ENCODE measurements around the gene CYP21A2.
"Not testable (repeated sequence)": the region's sequence is repeated elsewhere in the genome, so short reads cannot be mapped to it uniquely, and the experiment has no call there.

CYP21A2 gene

GRCh38 chr6:32050562-32050961, 12.3 kb downstream of the CYP21A2 start:
- POLR2A ChIA-PET (ENCODE audit: low non-redundant PET) = no interaction called here
- CTCF ChIA-PET = no interaction called here
- no peak overlapping the region for H3K27ac ChIP-seq
- TF ChIP-seq, protein P1, sequence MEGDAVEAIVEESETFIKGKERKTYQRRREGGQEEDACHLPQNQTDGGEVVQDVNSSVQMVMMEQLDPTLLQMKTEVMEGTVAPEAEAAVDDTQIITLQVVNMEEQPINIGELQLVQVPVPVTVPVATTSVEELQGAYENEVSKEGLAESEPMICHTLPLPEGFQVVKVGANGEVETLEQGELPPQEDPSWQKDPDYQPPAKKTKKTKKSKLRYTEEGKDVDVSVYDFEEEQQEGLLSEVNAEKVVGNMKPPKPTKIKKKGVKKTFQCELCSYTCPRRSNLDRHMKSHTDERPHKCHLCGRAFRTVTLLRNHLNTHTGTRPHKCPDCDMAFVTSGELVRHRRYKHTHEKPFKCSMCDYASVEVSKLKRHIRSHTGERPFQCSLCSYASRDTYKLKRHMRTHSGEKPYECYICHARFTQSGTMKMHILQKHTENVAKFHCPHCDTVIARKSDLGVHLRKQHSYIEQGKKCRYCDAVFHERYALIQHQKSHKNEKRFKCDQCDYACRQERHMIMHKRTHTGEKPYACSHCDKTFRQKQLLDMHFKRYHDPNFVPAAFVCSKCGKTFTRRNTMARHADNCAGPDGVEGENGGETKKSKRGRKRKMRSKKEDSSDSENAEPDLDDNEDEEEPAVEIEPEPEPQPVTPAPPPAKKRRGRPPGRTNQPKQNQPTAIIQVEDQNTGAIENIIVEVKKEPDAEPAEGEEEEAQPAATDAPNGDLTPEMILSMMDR (conservative IDR thresholded peaks at IDR 0.05; ENCODE audit: low read depth) = no peak
- DNase-seq (ENCODE audit: low spot score) = no peak

DNA sequence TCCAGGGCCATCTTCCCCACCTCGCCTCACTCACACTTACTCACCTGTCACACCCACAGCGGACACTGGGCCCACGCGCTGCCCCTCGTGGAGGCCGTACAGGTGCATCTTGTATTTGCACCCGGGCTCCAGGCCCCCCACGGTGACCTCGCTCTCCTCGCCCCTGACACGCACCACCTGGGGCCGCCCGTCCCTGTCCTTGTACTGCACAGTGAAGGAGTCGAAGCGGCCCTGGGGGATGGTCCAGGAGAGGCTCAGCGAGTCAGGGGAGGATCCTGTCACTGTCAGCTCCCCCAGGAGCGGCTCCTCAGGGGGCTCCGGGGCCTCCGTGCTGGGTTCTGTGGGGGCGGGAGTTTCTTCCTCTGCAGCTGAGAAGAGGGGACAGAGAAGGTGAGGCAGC, 14.4 kb downstream of the CYP21A2 start:
- H3K27ac ChIP-seq; POLR2A ChIA-PET (ENCODE audit: low non-redundant PET); CTCF ChIA-PET; DNase-seq (ENCODE audit: low spot score): not testable (repeated sequence)

GRCh38 chr6:32053314-32053713, 15.1 kb downstream of the CYP21A2 start:
- H3K27ac ChIP-seq; POLR2A ChIA-PET (ENCODE audit: low non-redundant PET); DNase-seq (ENCODE audit: low spot score); CTCF ChIA-PET: not testable (repeated sequence)

- DNase-seq (ENCODE audit: low spot score); POLR2A ChIA-PET (ENCODE audit: low non-redundant PET); CTCF ChIA-PET; H3K27ac ChIP-seq: not testable (repeated sequence)
Measured at GRCh38 chr6:32055756-32056155, 17.5 kb downstream of the CYP21A2 start.

- DNase-seq (ENCODE audit: low spot score) = no peak
- ChIA-PET POLR2A (ENCODE audit: low non-redundant PET) (no interaction called here), CTCF (no interaction called here)
- no peak overlapping the region for H3K27ac ChIP-seq
- TF ChIP-seq, protein P1 (conservative IDR thresholded peaks at IDR 0.05; ENCODE audit: low read depth) = no peak
Measured at GRCh38 chr6:32056254-32056653, 18.0 kb downstream of the CYP21A2 start.

- no peak for DNase-seq (ENCODE audit: low spot score)
- no peak overlapping the region for H3K27ac ChIP-seq
- POLR2A ChIA-PET (ENCODE audit: low non-redundant PET) = no interaction called here
- CTCF ChIA-PET = no interaction called here
- TF ChIP-seq, protein P1 (conservative IDR thresholded peaks at IDR 0.05; ENCODE audit: low read depth) = no peak
Measured at GRCh38 chr6:32057966-32058365, 19.8 kb downstream of the CYP21A2 start.

DNA sequence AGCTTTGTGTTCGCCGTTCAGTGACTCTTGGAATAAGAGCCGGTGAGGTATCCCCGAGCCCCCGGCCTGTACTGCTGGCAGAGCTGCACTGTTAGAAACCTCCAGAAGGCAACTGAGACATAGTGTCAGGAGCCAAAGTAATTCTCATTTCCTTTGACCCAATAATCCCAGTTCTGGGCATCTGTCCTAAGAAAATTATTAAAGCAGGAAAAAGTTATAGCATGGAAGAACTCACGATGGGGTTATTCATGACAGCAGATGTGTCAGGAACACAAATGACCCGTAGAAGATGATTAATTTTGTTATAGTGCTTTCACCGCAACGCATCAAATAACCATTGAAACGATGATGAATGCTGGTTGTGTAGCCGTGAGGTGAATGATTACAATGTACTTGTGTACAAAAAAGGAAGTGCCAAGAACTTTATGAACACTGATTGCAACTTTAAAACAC, 20.3 kb downstream of the CYP21A2 start:
- CTCF ChIA-PET = no interaction called here
- DNase-seq (ENCODE audit: low spot score) = no peak
- TF ChIP-seq, protein P1 (conservative IDR thresholded peaks at IDR 0.05; ENCODE audit: low read depth) = no peak
- POLR2A ChIA-PET (ENCODE audit: low non-redundant PET) = no interaction called here
- H3K27ac ChIP-seq = no peak overlapping the region

DNA sequence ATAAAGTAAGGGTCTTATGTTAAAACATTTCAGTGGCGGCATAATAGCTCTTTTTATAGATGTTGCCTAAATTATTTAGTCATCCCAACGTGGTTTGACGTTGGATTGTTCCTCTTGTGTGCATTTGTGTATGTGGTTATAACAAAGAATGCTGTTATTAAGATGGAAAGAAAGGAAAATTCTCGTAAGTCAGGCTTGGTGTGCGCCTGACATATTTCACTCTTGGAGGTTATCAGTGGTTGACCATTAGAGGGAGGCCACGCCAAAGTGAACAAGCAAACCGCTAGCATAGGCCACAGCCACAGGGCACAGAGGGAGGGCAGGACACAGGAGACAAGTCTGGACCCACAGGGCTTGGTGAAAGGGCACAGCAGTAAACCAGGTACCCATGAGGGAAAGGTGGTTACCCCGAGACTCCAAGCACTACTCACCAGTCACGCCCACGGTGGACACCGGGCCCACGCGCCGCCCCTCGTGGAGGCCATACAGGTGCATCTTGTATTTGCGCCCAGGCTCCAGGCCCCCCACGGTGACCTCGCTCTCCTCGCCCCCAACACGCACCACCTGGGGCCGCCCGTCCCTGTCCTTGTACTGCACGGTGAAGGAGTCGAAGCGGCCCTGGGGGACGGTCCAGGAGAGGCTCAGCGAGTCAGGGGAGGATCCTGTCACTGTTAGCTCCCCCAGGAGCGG, 22.9 kb downstream of the CYP21A2 start:
- DNase-seq (ENCODE audit: low spot score) = no peak
- H3K27ac ChIP-seq = no peak overlapping the region
- CTCF ChIA-PET = no interaction called here

More for the DNA sequence above, 22.9 kb downstream of the CYP21A2 start:
- POLR2A ChIA-PET (ENCODE audit: low non-redundant PET) = no interaction called here
- TF ChIP-seq, protein P1 (conservative IDR thresholded peaks at IDR 0.05; ENCODE audit: low read depth) = no peak

All from RWPE1 (cell line).